Inflammatory macrophage treated with lipopolysaccharide for 4 hours (primary cell): Measurements from ENCODE around the gene UGT2B15.
"Not testable (repeated sequence)": the region's sequence is repeated elsewhere in the genome, so short reads cannot be mapped to it uniquely, and the experiment has no call there.

Source experiments
- DNase-seq: peaks from one replicate; pipeline ENCODE4 v3.0.0-alpha.2; 2020

Gene UGT2B15

GRCh38 chr4:68670479-68670939, at the start of gene UGT2B15:
Gene UGT2B15, minus strand, starts transcription at chr4:68670652. Its CDS starts 34 bp downstream, at chr4:68670618.
- not testable (repeated sequence) for DNase-seq

- no peak for DNase-seq
Observed at GRCh38 chr4:68719075-68719473, 48.6 kb upstream of the UGT2B15 start.

- DNase-seq, result no peak
Observed at GRCh38 chr4:68718447-68719074, 48.1 kb upstream of the UGT2B15 start.

GRCh38 chr4:68717999-68718398, 47.5 kb upstream of the UGT2B15 start:
- DNase-seq, result no peak

GRCh38 chr4:68714400-68714799, 43.9 kb upstream of the UGT2B15 start:
- no peak for DNase-seq

GRCh38 chr4:68712207-68712606, 41.8 kb upstream of the UGT2B15 start:
- DNase-seq, result no peak

- DNase-seq, result no peak
Observed at GRCh38 chr4:68708566-68708965, 38.1 kb upstream of the UGT2B15 start.

- not testable (repeated sequence) for DNase-seq
Observed at GRCh38 chr4:68703168-68703567, 32.7 kb upstream of the UGT2B15 start.

GRCh38 chr4:68700152-68700551, 29.7 kb upstream of the UGT2B15 start:
- DNase-seq, result no peak

GRCh38 chr4:68693325-68694075, 23.0 kb upstream of the UGT2B15 start:
- no peak for DNase-seq

- no peak for DNase-seq
Observed at GRCh38 chr4:68691186-68691585, 20.7 kb upstream of the UGT2B15 start.

GRCh38 chr4:68683034-68683433, 12.6 kb upstream of the UGT2B15 start:
- no peak for DNase-seq

GRCh38 chr4:68681298-68681697, 10.8 kb upstream of the UGT2B15 start:
- not testable (repeated sequence) for DNase-seq

- no peak for DNase-seq
Observed at GRCh38 chr4:68673143-68673542, 2.7 kb upstream of the UGT2B15 start.

GRCh38 chr4:68671217-68671616, 765 bp upstream of the UGT2B15 start:
- DNase-seq, result not testable (repeated sequence)

GRCh38 chr4:68668537-68669163, 1.8 kb downstream of the UGT2B15 start:
- DNase-seq, result not testable (repeated sequence)

GRCh38 chr4:68667551-68667950, 2.9 kb downstream of the UGT2B15 start:
- DNase-seq, result not testable (repeated sequence)

GRCh38 chr4:68664721-68665120, 5.7 kb downstream of the UGT2B15 start:
- not testable (repeated sequence) for DNase-seq

GRCh38 chr4:68662836-68663574, 7.4 kb downstream of the UGT2B15 start:
- not testable (repeated sequence) for DNase-seq

GRCh38 chr4:68658672-68659071, 11.8 kb downstream of the UGT2B15 start:
- DNase-seq, result no peak

- not testable (repeated sequence) for DNase-seq
Observed at GRCh38 chr4:68657022-68657594, 13.3 kb downstream of the UGT2B15 start.

- not testable (repeated sequence) for DNase-seq
Observed at GRCh38 chr4:68656445-68656973, 13.9 kb downstream of the UGT2B15 start.
